ENCODE measurements around the gene CACNA2D2.

CACNA2D2 gene

GRCh38 chr3:50371133-50371685 is 132.2 kb downstream of the CACNA2D2 start:
- no peak for DNase-seq (ENCODE audit: low read depth in 2 of 2)

- DNase-seq (ENCODE audit: low read depth in 2 of 2), result no peak
Observed at GRCh38 chr3:50370594-50370993, 132.8 kb downstream of the CACNA2D2 start.

GRCh38 chr3:50369012-50369670 is 134.3 kb downstream of the CACNA2D2 start:
- no peak for DNase-seq (ENCODE audit: low read depth in 2 of 2)

GRCh38 chr3:50365842-50366220 is 137.6 kb downstream of the CACNA2D2 start:
- no peak for DNase-seq (ENCODE audit: low read depth in 2 of 2)

- DNase-seq (ENCODE audit: low read depth in 2 of 2), result peak; percentile 87 to 89
Observed at GRCh38 chr3:50365080-50365841, 138.2 kb downstream of the CACNA2D2 start.

- no peak for DNase-seq (ENCODE audit: low read depth in 2 of 2)
Observed at GRCh38 chr3:50364573-50365079, 138.8 kb downstream of the CACNA2D2 start.

- no peak for DNase-seq (ENCODE audit: low read depth in 2 of 2)
Observed at GRCh38 chr3:50359760-50360110, 143.7 kb downstream of the CACNA2D2 start.

GRCh38 chr3:50358911-50359759 is 144.3 kb downstream of the CACNA2D2 start, which contains the start of gene TMEM115:
TSS of gene TMEM115 (minus strand) at chr3:50359521. CDS start at chr3:50359063, 458 bp downstream.
- peak; percentile 90 to 95 for DNase-seq (ENCODE audit: low read depth in 2 of 2)

GRCh38 chr3:50358355-50358910 is 145.0 kb downstream of the CACNA2D2 start:
- DNase-seq (ENCODE audit: low read depth in 2 of 2), result no peak

- no peak for DNase-seq (ENCODE audit: low read depth in 2 of 2)
Observed at GRCh38 chr3:50357481-50357880, 146.0 kb downstream of the CACNA2D2 start.

GRCh38 chr3:50356553-50356952 is 146.9 kb downstream of the CACNA2D2 start:
- DNase-seq (ENCODE audit: low read depth in 2 of 2), result no peak

- no peak for DNase-seq (ENCODE audit: low read depth in 2 of 2)
Observed at GRCh38 chr3:50355829-50356552, 147.4 kb downstream of the CACNA2D2 start.

GRCh38 chr3:50354850-50355249 is 148.6 kb downstream of the CACNA2D2 start:
- no peak for DNase-seq (ENCODE audit: low read depth in 2 of 2)

GRCh38 chr3:50354186-50354764 is 149.2 kb downstream of the CACNA2D2 start:
- DNase-seq (ENCODE audit: low read depth in 2 of 2), result no peak

- DNase-seq (ENCODE audit: low read depth in 2 of 2), result no peak
Observed at GRCh38 chr3:50353245-50354004, 150.0 kb downstream of the CACNA2D2 start.

- DNase-seq (ENCODE audit: low read depth in 2 of 2), result no peak
Observed at GRCh38 chr3:50352781-50353180, 150.7 kb downstream of the CACNA2D2 start.

GRCh38 chr3:50351323-50351697 is 152.1 kb downstream of the CACNA2D2 start:
- no peak for DNase-seq (ENCODE audit: low read depth in 2 of 2)

- peak; percentile 98 to 99 for DNase-seq (ENCODE audit: low read depth in 2 of 2)
Observed at GRCh38 chr3:50350527-50351322, 152.7 kb downstream of the CACNA2D2 start, which contains the start of the genes CYB561D2 and NPRL2. TSS of gene CYB561D2 (plus strand) at chr3:50350862. CDS start at chr3:50351434, 572 bp downstream. TSS of gene NPRL2 (minus strand) at chr3:50350775. CDS start at chr3:50350652, 123 bp downstream.

- DNase-seq (ENCODE audit: low read depth in 2 of 2), result no peak
Observed at GRCh38 chr3:50350213-50350526, 153.3 kb downstream of the CACNA2D2 start.
